ENCODE data around the gene GNG4. TPM values are rescaled to one million over a fixed set of nuclear protein-coding genes. Genes with fewer than 3 reads are reported as not detected.

Gene GNG4
- total and polyA plus RNA-seq, 9 of the 15 experiments (the other 6 are each of a cell fraction or from before 2014, with no cell fraction given), result 0.06 to 0.58 (median 0.08) TPM; not detected in 4

- peaks cover 14 to 46% of the 10 kb centered on the region in 2 experiments for H3K27me3 ChIP-seq (ENCODE audit: control insufficient read depth in 2 of 2, insufficient read depth in 2 of 2, low read length in 2 of 2)
- H3K79me2 ChIP-seq (ENCODE audit: control insufficient read depth, insufficient read depth, low read length), result no peaks in the 10 kb centered on the region
- H3K9me1 ChIP-seq (ENCODE audit: control insufficient read depth, insufficient read depth, low read length), result no peaks in the 10 kb centered on the region
- no peak overlapping the region for H3K9ac ChIP-seq (ENCODE audit: insufficient read depth in 1 of 2, low read depth in 2 of 2, low read length in 2 of 2)
- H3K4me3 ChIP-seq, result no peak overlapping the region
- POLR2A ChIA-PET, result no interaction called here
- no peak overlapping the region for H3K4me2 ChIP-seq (ENCODE audit: insufficient read depth, low read length)
- H3K27ac ChIP-seq (ENCODE audit: extremely low read depth, low read depth, low read length), result no peak overlapping the region
- in situ Hi-C loops (cut with MboI) (no loop called here), intact Hi-C loops (cut with micrococcal nuclease) (no loop called here)
- no TSS peak for BruUV-seq (replicated peaks)
- 0% methylated on average over 3 of the region's 3 CpGs for WGBS (ENCODE audit: insufficient coverage, low coverage, missing lambda C conversion rate)
- H2AFZ ChIP-seq (ENCODE audit: low read depth, low read length), result no peak overlapping the region
- no peaks in the 10 kb centered on the region for H3K9me3 ChIP-seq (replicated peaks; ENCODE audit: control insufficient read depth, insufficient read depth, low read depth, low read length)
- H3K36me3 ChIP-seq (ENCODE audit: control insufficient read depth, insufficient read depth, low read length), result no peaks in the 10 kb centered on the region
- TF ChIP-seq PURB (CRISPR knock-in tag; IDR thresholded peaks at IDR 0.05; ENCODE audit: low read depth), result no peak
- TF ChIP-seq CTCF (IDR thresholded peaks at IDR 0.05 in 2 of 3, conservative IDR thresholded peaks at IDR 0.05 in 1 of 3; ENCODE audit: insufficient read depth in 2 of 3, low read depth in 1 of 3, low read length in 3 of 3), result 0 out of 6 replicates have a peak, but pooled peaks of 1 of the 3 experiments have one; percentile 4
- ATAC-seq, result no peak
- DNase-seq (ENCODE audit: extremely low read depth in 1 of 4, low spot score in 3 of 4), result no peak
- no peaks in the 10 kb centered on the region for H4K20me1 ChIP-seq (replicated peaks; ENCODE audit: control insufficient read depth, insufficient read depth, low read length)
- no peaks in the 10 kb centered on the region for H3K4me1 ChIP-seq (replicated peaks in 1 of 2; ENCODE audit: control insufficient read depth in 2 of 2, insufficient read depth in 2 of 2, low read length in 2 of 2)
- CTCF ChIA-PET (ENCODE audit: low intra/inter-chr PET ratio), result no interaction called here
- FAIRE-seq, result no peak
Measured at GRCh38 chr1:235617808-235618207, 31.8 kb downstream of the GNG4 start.

- Histone ChIP-seq H3K4me1 (replicated peaks in 1 of 2; ENCODE audit: control insufficient read depth in 2 of 2, insufficient read depth in 2 of 2, low read length in 2 of 2) (no peaks in the 10 kb centered on the region), H3K27ac (ENCODE audit: extremely low read depth, low read depth, low read length) (no peak overlapping the region), H3K9ac (ENCODE audit: insufficient read depth in 1 of 2, low read depth in 2 of 2, low read length in 2 of 2) (no peak overlapping the region), H3K9me1 (ENCODE audit: control insufficient read depth, insufficient read depth, low read length) (no peaks in the 10 kb centered on the region), H4K20me1 (replicated peaks; ENCODE audit: control insufficient read depth, insufficient read depth, low read length) (no peaks in the 10 kb centered on the region), H3K9me3 (replicated peaks; ENCODE audit: control insufficient read depth, insufficient read depth, low read depth, low read length) (no peaks in the 10 kb centered on the region), H3K79me2 (ENCODE audit: control insufficient read depth, insufficient read depth, low read length) (no peaks in the 10 kb centered on the region), H3K4me2 (ENCODE audit: insufficient read depth, low read length) (no peak overlapping the region), H3K27me3 (ENCODE audit: control insufficient read depth in 2 of 2, insufficient read depth in 2 of 2, low read length in 2 of 2) (peaks cover 14 to 50% of the 10 kb centered on the region in 2 experiments), H2AFZ (ENCODE audit: low read depth, low read length) (no peak overlapping the region), H3K4me3 (no peak overlapping the region), H3K36me3 (ENCODE audit: control insufficient read depth, insufficient read depth, low read length) (no peaks in the 10 kb centered on the region)
- intact Hi-C loops (cut with micrococcal nuclease) (no loop called here), in situ Hi-C loops (cut with MboI) (no loop called here)
- FAIRE-seq (no peak), ATAC-seq (no peak), DNase-seq (ENCODE audit: extremely low read depth in 1 of 4, low spot score in 3 of 4) (no peak)
- CTCF ChIA-PET (ENCODE audit: low intra/inter-chr PET ratio), result no interaction called here
- 0% methylated on average over 3 of the region's 3 CpGs for WGBS (ENCODE audit: insufficient coverage, low coverage, missing lambda C conversion rate)
- no TSS peak for BruUV-seq (replicated peaks)
- POLR2A ChIA-PET, result no interaction called here
- no peak for TF ChIP-seq ETV5 (CRISPR knock-in tag; IDR thresholded peaks at IDR 0.05; ENCODE audit: low read depth)
- TF ChIP-seq TCFL5 (CRISPR knock-in tag; conservative IDR thresholded peaks at IDR 0.05), result no peak
- TF ChIP-seq, protein P1, sequence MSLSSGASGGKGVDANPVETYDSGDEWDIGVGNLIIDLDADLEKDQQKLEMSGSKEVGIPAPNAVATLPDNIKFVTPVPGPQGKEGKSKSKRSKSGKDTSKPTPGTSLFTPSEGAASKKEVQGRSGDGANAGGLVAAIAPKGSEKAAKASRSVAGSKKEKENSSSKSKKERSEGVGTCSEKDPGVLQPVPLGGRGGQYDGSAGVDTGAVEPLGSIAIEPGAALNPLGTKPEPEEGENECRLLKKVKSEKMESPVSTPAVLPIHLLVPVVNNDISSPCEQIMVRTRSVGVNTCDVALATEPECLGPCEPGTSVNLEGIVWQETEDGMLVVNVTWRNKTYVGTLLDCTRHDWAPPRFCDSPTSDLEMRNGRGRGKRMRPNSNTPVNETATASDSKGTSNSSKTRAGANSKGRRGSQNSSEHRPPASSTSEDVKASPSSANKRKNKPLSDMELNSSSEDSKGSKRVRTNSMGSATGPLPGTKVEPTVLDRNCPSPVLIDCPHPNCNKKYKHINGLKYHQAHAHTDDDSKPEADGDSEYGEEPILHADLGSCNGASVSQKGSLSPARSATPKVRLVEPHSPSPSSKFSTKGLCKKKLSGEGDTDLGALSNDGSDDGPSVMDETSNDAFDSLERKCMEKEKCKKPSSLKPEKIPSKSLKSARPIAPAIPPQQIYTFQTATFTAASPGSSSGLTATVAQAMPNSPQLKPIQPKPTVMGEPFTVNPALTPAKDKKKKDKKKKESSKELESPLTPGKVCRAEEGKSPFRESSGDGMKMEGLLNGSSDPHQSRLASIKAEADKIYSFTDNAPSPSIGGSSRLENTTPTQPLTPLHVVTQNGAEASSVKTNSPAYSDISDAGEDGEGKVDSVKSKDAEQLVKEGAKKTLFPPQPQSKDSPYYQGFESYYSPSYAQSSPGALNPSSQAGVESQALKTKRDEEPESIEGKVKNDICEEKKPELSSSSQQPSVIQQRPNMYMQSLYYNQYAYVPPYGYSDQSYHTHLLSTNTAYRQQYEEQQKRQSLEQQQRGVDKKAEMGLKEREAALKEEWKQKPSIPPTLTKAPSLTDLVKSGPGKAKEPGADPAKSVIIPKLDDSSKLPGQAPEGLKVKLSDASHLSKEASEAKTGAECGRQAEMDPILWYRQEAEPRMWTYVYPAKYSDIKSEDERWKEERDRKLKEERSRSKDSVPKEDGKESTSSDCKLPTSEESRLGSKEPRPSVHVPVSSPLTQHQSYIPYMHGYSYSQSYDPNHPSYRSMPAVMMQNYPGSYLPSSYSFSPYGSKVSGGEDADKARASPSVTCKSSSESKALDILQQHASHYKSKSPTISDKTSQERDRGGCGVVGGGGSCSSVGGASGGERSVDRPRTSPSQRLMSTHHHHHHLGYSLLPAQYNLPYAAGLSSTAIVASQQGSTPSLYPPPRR (CRISPR knock-in tag; IDR thresholded peaks at IDR 0.05; ENCODE audit: borderline replicate concordance), result no peak
- TF ChIP-seq HDAC2 (IDR thresholded peaks at IDR 0.05), result no peak
- TF ChIP-seq ZNF75A (CRISPR knock-in tag; IDR thresholded peaks at IDR 0.05), result no peak
- no peak for TF ChIP-seq CBX1 (IDR thresholded peaks at IDR 0.05; ENCODE audit: low read depth)
Measured at GRCh38 chr1:235617140-235617539, 32.4 kb downstream of the GNG4 start.

Measured in K562 (cell line).